KMS-11 (cell line): ENCODE data around the gene KCNC1.

ENCODE experiments used
- H2AFZ ChIP-seq: fragments of 200-600 bp; sonication (generic); 2 replicates; pipeline ENCODE4 v1.6.1; 2016; ENCODE audit warnings: antibody characterized with exemption, mixed run types, low read depth
- H3K27ac ChIP-seq: fragments of 200-600 bp; sonication (generic); 2 replicates; pipeline ENCODE4 v1.6.1; 2016; ENCODE audit warnings: mild to moderate bottlenecking, mixed run types
- H3K27me3 ChIP-seq: fragments of 200-600 bp; sonication (generic); 2 replicates; pipeline ENCODE4 v1.6.1; 2017; ENCODE audit warnings: mild to moderate bottlenecking, low read depth, mixed run types, moderate library complexity; ENCODE audit not compliant: insufficient read depth
- H3K36me3 ChIP-seq: fragments of 200-600 bp; sonication (generic); 2 replicates; pipeline ENCODE4 v1.6.1; 2017; ENCODE audit warnings: mild to moderate bottlenecking, mixed run types; ENCODE audit not compliant: insufficient read depth
- H3K4me1 ChIP-seq: fragments of 200-600 bp; sonication (generic); 2 replicates; pipeline ENCODE4 v1.6.1; 2016; ENCODE audit warnings: mild to moderate bottlenecking, low read depth, mixed run types; ENCODE audit not compliant: poor library complexity, severe bottlenecking
- H3K4me2 ChIP-seq: fragments of 200-600 bp; sonication (generic); 2 replicates; pipeline ENCODE4 v1.7.0; 2016; ENCODE audit warnings: mild to moderate bottlenecking, mixed run types
- H3K4me3 ChIP-seq: fragments of 200-600 bp; sonication (generic); IDR thresholded peaks from 2 replicates; pipeline ENCODE4 v1.6.1; 2017; ENCODE audit warnings: low read depth, low read length, mixed read lengths; ENCODE audit not compliant: insufficient read depth
- H3K79me2 ChIP-seq: fragments of 200-600 bp; sonication (generic); 2 replicates; pipeline ENCODE4 v1.6.1; 2016; ENCODE audit warnings: low read depth, mixed run types; ENCODE audit not compliant: insufficient read depth
- H3K9ac ChIP-seq: fragments of 200-600 bp; sonication (generic); 2 replicates; pipeline ENCODE4 v1.6.1; 2016; ENCODE audit warnings: mild to moderate bottlenecking, mixed run types
- H4K20me1 ChIP-seq: fragments of 200-600 bp; sonication (generic); 2 replicates; pipeline ENCODE4 v1.6.1; 2016; ENCODE audit warnings: mild to moderate bottlenecking, mixed run types; ENCODE audit not compliant: insufficient read depth
- TF ChIP-seq, protein P1 (sequence below): fragments of 200-600 bp; sonication (generic); conservative IDR thresholded peaks from 2 replicates; pipeline ENCODE4 v1.6.1; 2017; ENCODE audit warnings: low read depth, mild to moderate bottlenecking, antibody characterized with exemption, low read length, moderate library complexity, mixed read lengths

The KCNC1 gene

GRCh38 chr11:17783878-17784277 lies 49.3 kb downstream of the KCNC1 start:
- no peaks in the 10 kb centered on the region for H3K36me3 ChIP-seq
- no peaks in the 10 kb centered on the region for H3K27me3 ChIP-seq
- no peaks in the 10 kb centered on the region for H3K4me1 ChIP-seq
- TF ChIP-seq, protein P1, sequence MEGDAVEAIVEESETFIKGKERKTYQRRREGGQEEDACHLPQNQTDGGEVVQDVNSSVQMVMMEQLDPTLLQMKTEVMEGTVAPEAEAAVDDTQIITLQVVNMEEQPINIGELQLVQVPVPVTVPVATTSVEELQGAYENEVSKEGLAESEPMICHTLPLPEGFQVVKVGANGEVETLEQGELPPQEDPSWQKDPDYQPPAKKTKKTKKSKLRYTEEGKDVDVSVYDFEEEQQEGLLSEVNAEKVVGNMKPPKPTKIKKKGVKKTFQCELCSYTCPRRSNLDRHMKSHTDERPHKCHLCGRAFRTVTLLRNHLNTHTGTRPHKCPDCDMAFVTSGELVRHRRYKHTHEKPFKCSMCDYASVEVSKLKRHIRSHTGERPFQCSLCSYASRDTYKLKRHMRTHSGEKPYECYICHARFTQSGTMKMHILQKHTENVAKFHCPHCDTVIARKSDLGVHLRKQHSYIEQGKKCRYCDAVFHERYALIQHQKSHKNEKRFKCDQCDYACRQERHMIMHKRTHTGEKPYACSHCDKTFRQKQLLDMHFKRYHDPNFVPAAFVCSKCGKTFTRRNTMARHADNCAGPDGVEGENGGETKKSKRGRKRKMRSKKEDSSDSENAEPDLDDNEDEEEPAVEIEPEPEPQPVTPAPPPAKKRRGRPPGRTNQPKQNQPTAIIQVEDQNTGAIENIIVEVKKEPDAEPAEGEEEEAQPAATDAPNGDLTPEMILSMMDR: no peak
- no peak overlapping the region for H3K27ac ChIP-seq
- H3K4me3 ChIP-seq: no peak overlapping the region
- H4K20me1 ChIP-seq: no peaks in the 10 kb centered on the region
- H2AFZ ChIP-seq: no peak overlapping the region
- H3K4me2 ChIP-seq: no peak overlapping the region
- no peaks in the 10 kb centered on the region for H3K79me2 ChIP-seq
- no peak overlapping the region for H3K9ac ChIP-seq

- no peak overlapping the region for H2AFZ ChIP-seq
- no peak overlapping the region for H3K9ac ChIP-seq
- no peaks in the 10 kb centered on the region for H4K20me1 ChIP-seq
- TF ChIP-seq, protein P1: no peak
- no peaks in the 10 kb centered on the region for H3K27me3 ChIP-seq
- no peaks in the 10 kb centered on the region for H3K4me1 ChIP-seq
- H3K36me3 ChIP-seq: no peaks in the 10 kb centered on the region
- no peaks in the 10 kb centered on the region for H3K79me2 ChIP-seq
- no peak overlapping the region for H3K4me3 ChIP-seq
- H3K27ac ChIP-seq: no peak overlapping the region
- H3K4me2 ChIP-seq: no peak overlapping the region
Measured at GRCh38 chr11:17786824-17787525, 52.4 kb downstream of the KCNC1 start.

- Histone ChIP-seq H3K27ac (no peak overlapping the region), H3K36me3 (no peaks in the 10 kb centered on the region), H3K27me3 (no peaks in the 10 kb centered on the region), H4K20me1 (no peaks in the 10 kb centered on the region), H3K4me3 (no peak overlapping the region), H3K9ac (no peak overlapping the region), H3K4me1 (no peaks in the 10 kb centered on the region), H2AFZ (no peak overlapping the region), H3K4me2 (no peak overlapping the region), H3K79me2 (no peaks in the 10 kb centered on the region)
- TF ChIP-seq, protein P1: no peak
Measured at GRCh38 chr11:17788084-17788483, 53.5 kb downstream of the KCNC1 start.

DNA sequence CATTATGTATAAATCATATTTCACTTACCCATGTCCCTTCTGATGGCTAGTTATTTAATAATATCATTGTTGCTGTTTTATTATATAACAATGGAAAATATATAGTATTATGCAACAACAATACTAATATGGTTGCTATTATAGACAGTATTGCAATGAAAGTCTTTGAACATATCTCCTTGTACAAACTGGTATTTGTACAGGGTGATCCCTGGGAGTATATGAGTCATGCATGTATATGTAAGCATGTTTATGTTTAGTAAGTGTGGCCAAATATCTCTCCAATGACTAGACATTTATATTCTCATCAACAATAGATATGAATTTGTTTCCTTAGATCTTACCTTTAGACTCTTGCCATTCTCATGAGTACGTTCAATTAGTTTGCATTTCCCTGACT lies 55.9 kb downstream of the KCNC1 start:
- Histone ChIP-seq H3K79me2 (no peaks in the 10 kb centered on the region), H3K4me3 (no peak overlapping the region), H3K4me2 (no peak overlapping the region)

More for the DNA sequence above, 55.9 kb downstream of the KCNC1 start:
- Histone ChIP-seq H2AFZ (no peak overlapping the region), H3K27ac (no peak overlapping the region), H4K20me1 (no peaks in the 10 kb centered on the region), H3K36me3 (no peaks in the 10 kb centered on the region), H3K27me3 (no peaks in the 10 kb centered on the region), H3K4me1 (no peaks in the 10 kb centered on the region), H3K9ac (no peak overlapping the region)
- TF ChIP-seq, protein P1: no peak
